LNCAP (cell line): ENCODE results near the gene SLC9A1.

Source experiments
- TF ChIP-seq, protein P1 (sequence below): fragments of 450-650 bp; IDR thresholded peaks from 2 replicates; pipeline ENCODE4 v1.5.1; 2017; ENCODE audit warnings: mild to moderate bottlenecking

Gene SLC9A1

DNA sequence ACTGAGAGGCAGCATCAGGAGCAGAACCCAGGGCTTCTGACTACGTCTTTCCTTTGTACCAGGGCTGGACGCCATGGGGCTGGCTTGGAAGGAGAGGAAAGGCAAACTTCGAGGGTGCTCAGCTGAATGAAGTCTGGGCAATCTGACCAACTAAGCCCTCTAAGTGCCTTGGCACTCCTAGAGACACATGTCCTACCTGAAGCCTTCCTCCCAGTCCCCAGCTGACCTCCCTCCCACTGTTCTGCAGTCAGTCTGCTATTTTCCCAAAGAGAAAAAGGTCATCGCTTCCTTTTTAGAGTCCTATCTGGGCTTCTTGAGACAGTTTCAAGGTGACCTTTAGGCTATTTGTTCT is 5.2 kb downstream of the SLC9A1 start:
- TF ChIP-seq, protein P1, sequence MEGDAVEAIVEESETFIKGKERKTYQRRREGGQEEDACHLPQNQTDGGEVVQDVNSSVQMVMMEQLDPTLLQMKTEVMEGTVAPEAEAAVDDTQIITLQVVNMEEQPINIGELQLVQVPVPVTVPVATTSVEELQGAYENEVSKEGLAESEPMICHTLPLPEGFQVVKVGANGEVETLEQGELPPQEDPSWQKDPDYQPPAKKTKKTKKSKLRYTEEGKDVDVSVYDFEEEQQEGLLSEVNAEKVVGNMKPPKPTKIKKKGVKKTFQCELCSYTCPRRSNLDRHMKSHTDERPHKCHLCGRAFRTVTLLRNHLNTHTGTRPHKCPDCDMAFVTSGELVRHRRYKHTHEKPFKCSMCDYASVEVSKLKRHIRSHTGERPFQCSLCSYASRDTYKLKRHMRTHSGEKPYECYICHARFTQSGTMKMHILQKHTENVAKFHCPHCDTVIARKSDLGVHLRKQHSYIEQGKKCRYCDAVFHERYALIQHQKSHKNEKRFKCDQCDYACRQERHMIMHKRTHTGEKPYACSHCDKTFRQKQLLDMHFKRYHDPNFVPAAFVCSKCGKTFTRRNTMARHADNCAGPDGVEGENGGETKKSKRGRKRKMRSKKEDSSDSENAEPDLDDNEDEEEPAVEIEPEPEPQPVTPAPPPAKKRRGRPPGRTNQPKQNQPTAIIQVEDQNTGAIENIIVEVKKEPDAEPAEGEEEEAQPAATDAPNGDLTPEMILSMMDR = no peak

DNA sequence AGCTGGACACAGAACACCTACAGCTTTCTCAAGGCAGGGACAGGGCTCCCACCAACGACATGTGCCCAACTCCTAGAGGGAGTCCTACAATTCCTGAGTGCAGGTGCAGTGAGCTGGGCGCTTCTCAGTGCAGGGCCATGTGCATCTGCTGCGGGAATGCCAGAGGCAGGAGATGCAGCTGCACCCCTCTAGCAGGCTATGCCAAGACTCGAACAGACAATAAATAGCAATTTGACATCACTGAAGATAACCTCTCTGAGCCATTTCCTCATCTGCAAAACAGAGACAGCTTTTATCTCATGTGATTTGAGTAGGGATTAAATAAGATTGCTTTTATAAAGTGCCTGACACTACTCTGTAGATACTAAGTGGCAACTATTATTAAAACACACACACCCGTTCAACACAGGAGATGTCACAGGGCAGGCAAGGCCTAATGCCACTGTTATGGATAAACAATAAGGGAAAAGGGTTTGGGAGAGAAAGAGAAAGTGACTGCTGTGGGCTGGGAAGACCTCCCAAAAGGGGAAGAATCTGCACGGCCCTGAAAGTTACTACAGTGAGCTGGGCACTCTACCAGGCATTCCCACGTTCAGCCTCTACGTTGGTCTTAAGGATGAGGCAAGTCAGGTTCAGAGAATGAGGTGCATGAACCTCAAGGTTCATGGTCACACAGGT is 5.7 kb downstream of the SLC9A1 start:
- TF ChIP-seq, protein P1 = no peak

DNA sequence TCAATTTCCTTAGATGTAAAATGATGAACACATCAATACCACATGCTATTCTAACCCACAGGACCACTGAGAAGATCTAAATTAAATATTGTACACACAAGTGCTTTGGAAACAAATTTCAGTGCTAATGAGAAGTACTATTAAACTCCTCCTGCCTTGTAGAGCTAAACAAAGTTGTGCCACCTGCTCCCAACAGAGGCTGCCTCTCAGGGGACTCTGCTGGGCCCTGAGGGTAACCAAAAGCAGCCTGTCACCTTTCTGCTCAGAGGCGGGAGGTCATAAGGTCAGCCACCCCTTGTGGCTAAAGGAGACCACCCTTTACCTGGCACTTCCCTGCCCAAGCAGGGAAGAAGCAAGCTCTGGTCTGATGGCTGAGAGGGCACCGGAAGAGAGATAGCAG is 6.3 kb downstream of the SLC9A1 start:
- TF ChIP-seq, protein P1 = no peak

DNA sequence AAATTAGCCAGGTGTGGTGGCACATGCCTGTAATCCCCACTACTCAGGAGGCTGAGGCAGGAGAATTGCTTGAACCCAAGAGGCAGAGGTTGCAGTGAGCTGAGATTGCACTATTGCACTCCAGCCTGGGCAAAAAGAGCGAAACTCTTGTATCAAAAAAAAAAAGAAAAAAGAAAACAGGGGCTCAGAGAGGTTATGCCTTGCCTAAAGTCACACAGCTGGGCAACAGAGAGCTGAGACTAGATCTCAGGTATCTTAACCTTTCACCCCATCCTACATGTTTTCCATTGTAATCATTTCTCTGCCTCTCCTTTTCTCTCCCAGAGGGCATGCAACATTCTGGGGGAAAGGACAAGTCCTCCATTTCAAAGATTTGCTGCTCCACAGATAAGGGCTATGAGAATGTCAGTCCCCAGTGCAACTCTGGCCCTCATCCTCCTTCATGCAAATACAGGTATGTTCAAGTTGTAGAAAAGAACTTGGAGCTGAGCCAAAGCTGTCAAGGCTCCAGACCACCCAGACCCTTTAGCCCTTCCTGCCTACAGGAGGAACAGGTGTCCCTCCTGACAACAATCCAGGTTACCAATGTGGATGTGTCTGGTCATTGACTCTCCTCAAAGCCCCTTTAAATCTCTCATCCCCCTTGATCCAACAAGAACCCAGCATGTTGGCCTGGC is 6.9 kb downstream of the SLC9A1 start:
- TF ChIP-seq, protein P1 = no peak

DNA sequence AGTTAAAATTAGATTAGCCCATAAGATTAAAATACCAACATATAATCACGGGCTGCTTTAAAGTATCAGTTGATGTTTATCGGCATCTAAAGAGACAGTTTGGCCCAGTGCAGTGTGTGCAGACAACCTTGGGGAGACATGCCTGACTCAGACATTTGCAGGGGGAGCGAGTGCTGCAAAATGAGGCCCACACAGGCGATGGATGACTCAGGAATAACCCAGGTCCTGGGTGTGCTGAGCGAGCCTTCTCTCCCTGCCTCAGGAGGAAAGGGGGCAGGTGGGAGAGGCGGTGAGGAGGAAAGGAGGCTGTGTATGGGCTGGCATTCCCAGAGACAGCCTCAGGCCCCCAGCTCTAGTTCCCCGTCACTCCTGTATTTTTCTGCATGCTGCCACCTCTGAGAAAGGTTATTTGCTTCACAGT is 9.0 kb downstream of the SLC9A1 start:
- TF ChIP-seq, protein P1 = no peak

DNA sequence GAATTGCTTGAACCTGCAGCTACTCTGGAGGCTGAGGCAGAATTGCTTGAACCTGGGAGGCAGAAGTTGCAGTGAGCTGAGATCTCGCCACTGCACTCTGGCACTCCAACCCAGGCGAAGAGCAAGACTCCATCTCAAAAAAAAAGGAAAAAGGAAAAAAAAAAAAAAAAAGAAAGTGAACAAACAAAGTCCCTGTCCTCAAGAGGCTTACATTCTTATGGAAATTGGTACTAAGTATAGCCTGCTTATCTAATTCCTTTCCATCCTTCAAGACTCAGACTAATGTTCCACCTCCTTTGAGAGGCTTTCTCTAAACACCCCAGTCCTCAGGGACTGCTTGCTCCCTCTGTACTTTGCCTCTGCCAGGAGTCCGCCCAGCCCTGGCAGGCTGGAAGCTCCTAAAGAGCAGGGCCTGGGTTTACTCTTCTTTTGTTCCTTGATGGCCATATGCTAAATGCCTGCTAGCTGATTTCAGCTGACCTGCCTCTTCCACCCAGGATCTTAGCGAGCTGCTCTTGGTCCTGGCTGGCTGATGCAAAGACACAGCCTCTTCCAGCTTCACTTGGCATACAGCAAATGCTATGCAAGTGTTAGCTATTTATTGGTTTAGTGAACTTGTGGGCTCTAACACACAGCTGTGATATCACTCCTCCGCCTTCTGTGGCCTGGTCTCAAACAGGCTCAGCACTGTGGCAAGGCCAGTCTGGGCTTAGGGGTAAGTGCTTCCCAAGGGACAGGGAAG is 9.8 kb downstream of the SLC9A1 start:
- TF ChIP-seq, protein P1 = no peak

DNA sequence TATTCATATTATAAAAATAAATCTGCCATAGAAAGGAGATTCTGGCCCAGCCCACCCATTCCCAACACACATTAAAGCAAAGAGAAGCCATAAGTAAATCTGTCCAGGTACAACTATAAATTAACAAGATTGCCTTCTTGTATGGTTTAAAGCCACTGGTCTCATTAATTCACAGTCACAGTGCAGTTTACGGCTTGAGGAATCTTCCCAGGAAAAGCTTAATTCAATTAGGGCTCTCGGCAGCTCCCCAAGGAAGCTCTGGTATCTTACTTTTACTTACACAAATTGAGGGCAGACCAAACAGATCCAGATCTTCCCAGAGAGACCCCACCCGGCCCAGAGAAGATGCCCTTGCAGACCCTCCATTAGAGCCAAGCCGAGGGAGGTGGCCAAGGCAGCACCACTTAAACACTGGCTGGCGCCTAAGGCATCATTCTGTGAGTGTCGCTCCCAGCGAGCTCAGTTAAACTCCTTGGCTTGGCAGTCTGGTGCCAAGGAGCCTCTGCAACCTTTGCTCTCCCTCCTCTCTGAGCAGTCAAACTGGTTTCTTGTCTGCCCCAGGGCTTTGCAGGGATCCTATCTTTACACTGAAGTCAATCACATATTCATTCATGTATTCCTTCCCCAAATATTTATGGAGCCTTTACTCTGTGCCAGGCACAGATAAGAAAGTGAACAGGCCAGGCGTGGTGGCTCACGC is 10.7 kb downstream of the SLC9A1 start:
- TF ChIP-seq, protein P1 = no peak
